AG09309 (cell line): ENCODE data around the gene HEPH.

Experiments
- DNase-seq: peaks from one replicate; pipeline ENCODE4 v3.0.0-alpha.2; 2010; ENCODE audit warnings: low read depth
- H3K4me3 ChIP-seq: 2 replicates; pipeline ENCODE4 v1.5.1; 2011; ENCODE audit warnings: mild to moderate bottlenecking, low read depth, low read length, moderate library complexity; ENCODE audit not compliant: control insufficient read depth
- TF ChIP-seq, protein P1 (sequence below): IDR thresholded peaks from 2 replicates; pipeline ENCODE4 v1.5.1; 2011; ENCODE audit warnings: mild to moderate bottlenecking, low read depth, low read length, inconsistent platforms; ENCODE audit not compliant: insufficient read depth, control insufficient read depth; ENCODE audit errors: missing control alignments

The HEPH gene

DNA sequence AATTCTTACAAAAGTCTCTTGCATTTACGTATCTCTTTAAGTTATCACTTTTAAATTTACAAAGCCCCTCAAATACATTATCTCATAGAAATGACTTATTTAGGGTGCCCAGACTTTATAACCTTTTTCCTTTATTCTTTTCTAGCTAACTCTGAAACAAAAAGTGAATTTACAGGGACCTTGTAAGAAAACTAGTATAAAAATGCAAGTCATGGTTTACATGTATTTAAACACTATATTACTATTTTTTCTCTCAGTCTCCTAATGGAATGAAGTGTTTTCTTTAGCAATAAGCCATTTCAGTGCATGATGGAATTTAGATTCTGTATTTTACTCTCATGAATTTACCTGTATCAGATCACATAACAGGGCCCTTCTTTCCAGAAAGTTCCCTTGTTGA, 14.5 kb upstream of the HEPH start:
- TF ChIP-seq, protein P1, sequence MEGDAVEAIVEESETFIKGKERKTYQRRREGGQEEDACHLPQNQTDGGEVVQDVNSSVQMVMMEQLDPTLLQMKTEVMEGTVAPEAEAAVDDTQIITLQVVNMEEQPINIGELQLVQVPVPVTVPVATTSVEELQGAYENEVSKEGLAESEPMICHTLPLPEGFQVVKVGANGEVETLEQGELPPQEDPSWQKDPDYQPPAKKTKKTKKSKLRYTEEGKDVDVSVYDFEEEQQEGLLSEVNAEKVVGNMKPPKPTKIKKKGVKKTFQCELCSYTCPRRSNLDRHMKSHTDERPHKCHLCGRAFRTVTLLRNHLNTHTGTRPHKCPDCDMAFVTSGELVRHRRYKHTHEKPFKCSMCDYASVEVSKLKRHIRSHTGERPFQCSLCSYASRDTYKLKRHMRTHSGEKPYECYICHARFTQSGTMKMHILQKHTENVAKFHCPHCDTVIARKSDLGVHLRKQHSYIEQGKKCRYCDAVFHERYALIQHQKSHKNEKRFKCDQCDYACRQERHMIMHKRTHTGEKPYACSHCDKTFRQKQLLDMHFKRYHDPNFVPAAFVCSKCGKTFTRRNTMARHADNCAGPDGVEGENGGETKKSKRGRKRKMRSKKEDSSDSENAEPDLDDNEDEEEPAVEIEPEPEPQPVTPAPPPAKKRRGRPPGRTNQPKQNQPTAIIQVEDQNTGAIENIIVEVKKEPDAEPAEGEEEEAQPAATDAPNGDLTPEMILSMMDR: no peak
- DNase-seq: no peak
- H3K4me3 ChIP-seq: no peak overlapping the region

DNA sequence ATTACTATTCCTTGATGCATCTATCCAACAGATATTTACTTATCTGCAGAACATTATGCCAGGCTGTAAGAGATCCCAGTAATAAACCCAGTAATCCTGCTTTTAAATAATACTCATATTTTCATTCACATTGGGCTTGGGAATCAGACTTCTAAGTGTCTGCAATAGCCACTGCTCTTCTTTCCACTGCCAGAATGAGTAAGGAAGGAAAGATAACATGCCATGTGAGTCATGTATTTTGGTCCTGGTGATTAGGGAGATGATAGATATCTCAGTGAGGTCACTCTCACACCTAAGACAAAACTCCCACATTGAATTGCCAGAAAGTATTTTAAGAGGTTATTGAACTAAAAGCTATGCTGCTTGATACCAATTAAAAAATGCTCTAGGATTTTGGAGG, 13.9 kb upstream of the HEPH start:
- H3K4me3 ChIP-seq: no peak overlapping the region
- DNase-seq: no peak
- TF ChIP-seq, protein P1: no peak

DNA sequence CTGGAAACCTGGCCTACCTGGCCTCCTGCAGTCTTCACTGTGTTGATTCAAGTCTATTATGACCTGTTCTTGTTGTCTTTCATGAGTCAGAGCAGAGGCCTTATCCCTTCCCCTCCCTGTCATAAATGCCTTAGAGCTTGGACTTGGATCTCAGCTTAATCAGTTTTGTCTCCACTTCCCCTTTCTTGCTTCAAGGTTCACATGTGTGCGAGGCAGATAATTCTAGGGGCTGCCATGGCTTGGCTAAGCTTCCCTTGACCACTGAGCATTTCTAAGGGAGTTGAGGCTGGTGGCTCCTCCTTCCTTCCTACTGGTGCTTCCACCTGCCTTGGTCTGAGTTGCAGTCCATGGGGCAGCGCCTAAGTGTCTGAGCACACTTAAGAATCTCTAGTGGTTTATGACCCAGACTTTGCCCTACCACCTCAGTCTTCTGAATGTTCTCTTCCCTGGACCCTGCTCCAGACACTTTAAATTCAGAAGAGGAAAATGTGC, 1.7 kb upstream of the HEPH start:
- no peak overlapping the region for H3K4me3 ChIP-seq
- TF ChIP-seq, protein P1: no peak
- no peak for DNase-seq

DNA sequence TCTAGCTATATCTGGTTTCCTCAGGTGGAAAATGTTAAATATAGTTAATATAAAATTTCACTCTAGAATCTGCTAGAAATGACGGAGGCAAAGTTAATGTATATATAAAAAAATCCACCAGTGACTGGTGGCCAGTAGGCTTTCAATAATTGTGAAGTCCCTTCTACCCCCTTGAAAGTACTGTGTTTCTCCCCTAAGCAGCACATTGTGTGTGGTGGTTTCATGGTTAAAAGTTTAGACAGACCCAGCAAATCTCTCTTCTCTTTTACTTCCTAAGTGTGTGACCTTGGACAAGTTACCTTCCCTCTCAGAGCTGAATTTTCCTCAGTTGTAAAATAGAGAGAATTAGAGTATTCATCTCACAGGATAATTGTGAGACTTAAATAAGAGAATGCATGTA, 600 bp upstream of the HEPH start:
- TF ChIP-seq, protein P1: no peak
- DNase-seq: no peak
- H3K4me3 ChIP-seq: no peak overlapping the region

DNA sequence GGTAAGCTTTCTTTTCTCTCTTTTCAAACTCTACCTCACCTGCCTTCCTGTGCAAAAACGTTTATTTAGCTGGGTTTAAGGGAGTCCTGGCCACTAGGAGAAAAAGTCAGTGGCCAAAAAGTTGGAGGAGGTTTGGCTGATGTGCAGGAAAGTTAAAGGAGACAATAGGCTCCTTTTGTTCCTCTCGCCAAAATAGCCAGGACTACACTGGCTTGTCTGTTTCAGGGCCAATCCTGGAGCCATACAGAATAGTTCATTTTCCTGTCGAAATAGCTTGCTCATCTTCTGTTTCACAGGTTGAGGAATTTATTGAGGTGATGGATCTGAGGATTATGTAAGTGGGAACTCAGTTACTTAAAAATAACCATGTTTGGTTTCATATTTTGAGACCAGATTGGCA, 423 bp downstream of the HEPH start:
- peak overlapping the region; percentile 23 for H3K4me3 ChIP-seq
- no peak for DNase-seq
- TF ChIP-seq, protein P1: no peak

DNA sequence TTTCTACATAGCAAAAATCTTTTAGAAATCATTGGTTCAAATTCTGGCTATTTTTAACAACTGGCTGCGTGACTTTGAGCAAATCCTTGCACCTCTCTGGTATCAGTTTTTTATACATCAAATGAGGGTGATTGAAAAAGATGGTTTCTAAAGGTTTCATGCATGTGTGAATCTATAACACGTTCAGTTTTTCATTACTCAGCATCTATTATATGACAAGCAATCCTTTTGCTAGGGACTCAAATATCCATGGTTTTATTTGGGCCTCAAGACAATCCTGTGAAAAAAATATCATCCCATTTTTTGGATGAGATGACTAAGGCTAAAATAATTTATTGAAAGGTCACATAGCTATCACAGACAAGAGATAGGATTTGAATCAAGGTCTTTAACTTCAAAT, 884 bp downstream of the HEPH start:
- no peak overlapping the region for H3K4me3 ChIP-seq
- TF ChIP-seq, protein P1: no peak
- DNase-seq: no peak

DNA sequence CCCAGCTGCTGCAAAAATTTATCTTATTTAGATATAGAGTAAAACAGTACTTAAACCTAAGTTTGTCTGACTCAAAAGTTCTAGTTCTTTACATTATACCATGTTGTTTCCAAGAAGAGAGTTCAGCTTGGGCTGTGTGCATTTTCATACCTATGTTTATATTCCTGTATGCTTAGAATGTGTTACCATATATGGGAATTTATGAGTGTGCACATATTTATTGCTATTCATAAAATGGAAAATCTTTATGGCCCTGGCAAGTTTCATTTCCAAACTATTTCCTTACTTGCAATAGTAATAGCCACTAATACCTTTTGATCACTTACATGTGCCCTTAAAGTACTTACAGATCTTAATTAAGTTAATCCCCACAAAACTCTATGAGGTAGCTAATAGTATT, 2.6 kb downstream of the HEPH start:
- H3K4me3 ChIP-seq: no peak overlapping the region
- DNase-seq: no peak
- TF ChIP-seq, protein P1: no peak
